ENCODE data around the gene ENTREP3.
"Not testable (repeated sequence)": the region's sequence is repeated elsewhere in the genome, so short reads cannot be mapped to it uniquely, and the experiment has no call there.

The ENTREP3 gene

DNA sequence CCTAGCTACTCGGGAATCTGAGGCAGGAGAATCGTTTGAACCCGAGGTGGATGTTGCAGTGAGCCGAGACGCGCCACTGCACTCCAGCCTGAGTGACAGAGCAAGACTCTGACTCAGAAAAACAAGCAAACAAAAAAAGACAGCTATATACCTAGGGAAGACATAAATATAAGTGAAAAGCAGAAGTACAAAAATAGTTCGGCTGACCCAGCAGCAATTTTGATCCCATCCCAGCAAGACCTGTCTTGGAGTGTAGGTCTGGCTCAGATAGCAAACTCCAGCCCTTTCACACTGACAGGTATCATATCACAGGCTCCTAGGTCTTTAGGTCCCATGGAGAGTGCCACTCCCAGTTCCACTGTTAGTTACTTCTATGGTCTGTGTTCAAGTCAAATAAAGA lies 32.2 kb downstream of the ENTREP3 start:
- no peak for DNase-seq (ENCODE audit: low read depth in 1 of 2, low spot score in 1 of 2)
- in situ Hi-C loops (cut with HindIII; ENCODE audit: low pct_unique_long_range_greater_than_20kb, low sequenced_read_pairs): no loop called here
- no peak for TF ChIP-seq JUND (IDR thresholded peaks at IDR 0.05; ENCODE audit: low read depth)

GRCh38 chr1:155220211-155220965 lies 34.9 kb downstream of the ENTREP3 start:
- DNase-seq (ENCODE audit: low read depth in 1 of 2, low spot score in 1 of 2); in situ Hi-C loops (cut with HindIII; ENCODE audit: low pct_unique_long_range_greater_than_20kb, low sequenced_read_pairs): not testable (repeated sequence)

GRCh38 chr1:155219592-155220031 lies 35.7 kb downstream of the ENTREP3 start:
- no peak for TF ChIP-seq JUND (IDR thresholded peaks at IDR 0.05; ENCODE audit: low read depth)
- no peak for DNase-seq (ENCODE audit: low read depth in 1 of 2, low spot score in 1 of 2)
- in situ Hi-C loops (cut with HindIII; ENCODE audit: low pct_unique_long_range_greater_than_20kb, low sequenced_read_pairs): no loop called here

DNA sequence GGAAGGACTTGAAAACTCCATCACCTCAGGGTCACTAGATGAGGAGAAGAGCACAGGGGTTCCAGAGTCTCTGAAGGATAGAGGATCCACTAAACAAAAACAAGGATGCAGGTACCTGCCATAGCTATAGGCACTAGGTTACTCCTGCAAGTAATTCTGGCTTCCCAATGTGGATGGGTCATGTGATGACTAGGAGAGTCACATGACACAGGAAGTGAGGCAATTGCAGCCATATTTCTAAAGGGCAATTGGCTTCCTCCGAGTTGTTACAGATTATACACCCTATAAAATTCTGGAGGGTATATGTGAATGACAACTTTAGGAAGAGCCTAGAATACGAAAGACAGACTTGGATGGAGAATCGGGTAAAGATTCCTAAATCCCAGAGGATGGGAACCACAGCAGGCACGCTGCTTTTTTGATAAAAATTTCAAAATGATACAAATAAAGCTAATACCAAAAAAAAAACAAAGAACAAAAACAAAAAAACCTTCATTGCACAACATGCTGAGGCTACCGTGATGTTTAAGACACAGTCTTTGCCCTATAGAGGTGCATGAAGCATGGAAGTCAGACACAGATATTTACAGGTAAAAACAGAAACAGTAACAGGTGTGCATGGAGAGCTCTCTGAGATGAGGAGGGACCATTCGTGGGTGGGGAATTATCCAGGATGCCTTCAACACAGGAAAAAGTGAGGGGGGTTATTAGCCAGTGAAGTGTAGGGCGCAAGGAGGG lies 36.3 kb downstream of the ENTREP3 start:
- TF ChIP-seq JUND (IDR thresholded peaks at IDR 0.05; ENCODE audit: low read depth): no peak
- in situ Hi-C loops (cut with HindIII; ENCODE audit: low pct_unique_long_range_greater_than_20kb, low sequenced_read_pairs): no loop called here

DNA sequence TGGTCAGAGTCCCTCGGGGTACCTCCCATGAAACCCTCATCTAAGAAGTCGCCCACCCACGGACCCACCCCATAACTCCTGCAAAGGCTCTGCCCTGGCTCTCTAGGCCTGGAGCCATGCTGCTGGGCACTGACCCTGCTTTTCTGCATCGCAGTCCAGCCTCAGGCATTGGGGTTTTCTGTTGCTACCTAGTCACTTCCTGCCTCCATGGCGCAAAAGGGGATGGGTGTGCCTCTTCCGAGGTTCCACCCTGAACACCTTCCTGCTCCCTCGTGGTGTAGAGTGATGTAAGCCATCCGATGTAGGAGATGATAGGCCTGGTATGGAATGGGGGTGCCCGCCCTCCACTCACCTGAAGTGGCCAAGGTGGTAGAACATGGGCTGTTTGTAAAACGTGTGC lies 40.6 kb downstream of the ENTREP3 start:
- DNase-seq (ENCODE audit: low read depth in 1 of 2, low spot score in 1 of 2); in situ Hi-C loops (cut with HindIII; ENCODE audit: low pct_unique_long_range_greater_than_20kb, low sequenced_read_pairs): not testable (repeated sequence)

More for the DNA sequence above, 36.3 kb downstream of the ENTREP3 start:
- DNase-seq (ENCODE audit: low read depth in 1 of 2, low spot score in 1 of 2): peak in 1 of 2 experiments; percentile 84

- DNase-seq (ENCODE audit: low read depth in 1 of 2, low spot score in 1 of 2); in situ Hi-C loops (cut with HindIII; ENCODE audit: low pct_unique_long_range_greater_than_20kb, low sequenced_read_pairs): not testable (repeated sequence)
Observed at GRCh38 chr1:155212051-155212440, 43.2 kb downstream of the ENTREP3 start.

DNA sequence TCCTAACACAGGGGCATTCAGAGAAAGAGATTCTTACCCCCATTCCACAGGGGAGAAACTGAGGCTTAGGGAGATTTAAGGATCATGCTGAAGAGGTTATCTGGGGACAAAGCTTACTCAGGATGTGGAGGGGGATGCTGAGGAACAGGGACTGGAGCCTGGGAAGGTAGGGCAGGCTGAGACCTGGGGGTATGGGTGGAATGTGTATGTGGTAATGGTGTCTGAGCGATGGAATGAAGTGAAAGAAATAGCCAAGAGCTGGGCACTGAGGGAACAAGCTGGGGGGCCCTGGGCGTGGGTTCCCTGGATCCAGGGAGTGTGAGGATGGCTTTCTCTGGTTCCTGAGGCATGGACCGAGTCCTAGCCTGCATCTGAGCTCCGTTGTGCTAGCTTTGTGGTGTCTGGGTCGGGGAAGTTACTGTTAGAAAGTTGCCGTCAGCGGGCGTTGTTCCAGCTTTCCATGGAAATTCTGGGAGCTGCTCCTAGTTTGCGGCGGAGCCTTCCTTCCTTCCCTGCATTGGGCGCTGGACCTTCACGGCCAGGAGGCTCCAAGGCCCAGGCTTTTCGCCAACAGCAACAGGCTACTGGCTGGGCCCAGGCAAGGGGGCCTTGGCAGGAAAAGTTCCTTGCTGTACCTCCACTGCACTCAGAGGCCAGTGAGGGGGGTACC lies 43.8 kb downstream of the ENTREP3 start:
- in situ Hi-C loops (cut with HindIII; ENCODE audit: low pct_unique_long_range_greater_than_20kb, low sequenced_read_pairs); DNase-seq (ENCODE audit: low read depth in 1 of 2, low spot score in 1 of 2): not testable (repeated sequence)

DNA sequence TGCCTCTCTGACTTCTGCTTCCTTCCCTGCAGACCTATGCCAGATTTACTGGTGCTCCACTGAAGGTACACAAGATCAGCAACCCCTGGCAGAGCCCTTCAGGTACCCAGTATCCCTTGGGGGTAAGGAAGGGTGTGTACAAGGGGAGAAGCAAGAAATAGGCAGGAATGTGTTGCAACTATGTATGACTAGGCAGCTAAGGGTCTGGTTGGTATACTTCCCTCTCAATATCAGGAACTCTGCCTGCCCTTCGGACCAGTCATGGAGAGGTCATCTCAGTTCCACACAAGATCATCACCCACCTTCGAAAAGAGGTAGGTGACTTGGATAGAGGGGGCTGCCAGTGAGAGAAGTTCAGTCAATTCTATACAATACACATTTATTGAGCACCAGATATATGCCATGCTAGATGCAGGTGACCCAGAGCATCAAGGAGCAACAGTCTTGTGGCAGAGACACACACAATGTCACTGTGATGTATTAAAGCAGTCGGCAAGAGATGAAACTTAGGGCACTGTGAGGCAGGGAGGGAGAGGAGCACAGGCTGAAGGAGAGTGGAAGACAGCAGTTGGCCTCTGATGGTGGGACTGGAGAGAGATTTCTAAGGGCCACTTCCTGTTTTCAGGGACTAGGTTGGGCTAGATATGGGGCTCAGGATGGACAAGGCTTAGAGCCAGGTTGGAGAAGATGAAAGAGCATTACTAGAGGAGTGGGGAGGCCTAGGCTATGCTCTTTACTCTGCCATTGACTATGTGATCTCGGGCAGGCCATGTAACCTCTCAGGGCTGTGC lies 44.8 kb downstream of the ENTREP3 start:
- in situ Hi-C loops (cut with HindIII; ENCODE audit: low pct_unique_long_range_greater_than_20kb, low sequenced_read_pairs): no loop called here
- no peak for TF ChIP-seq JUND (IDR thresholded peaks at IDR 0.05; ENCODE audit: low read depth)
- DNase-seq (ENCODE audit: low read depth in 1 of 2, low spot score in 1 of 2): no peak

GRCh38 chr1:155209312-155209721 lies 46.0 kb downstream of the ENTREP3 start:
- DNase-seq (ENCODE audit: low read depth in 1 of 2, low spot score in 1 of 2): no peak
- no peak for TF ChIP-seq JUND (IDR thresholded peaks at IDR 0.05; ENCODE audit: low read depth)
- in situ Hi-C loops (cut with HindIII; ENCODE audit: low pct_unique_long_range_greater_than_20kb, low sequenced_read_pairs): no loop called here

- in situ Hi-C loops (cut with HindIII; ENCODE audit: low pct_unique_long_range_greater_than_20kb, low sequenced_read_pairs): no loop called here
- TF ChIP-seq JUND (IDR thresholded peaks at IDR 0.05; ENCODE audit: low read depth): no peak
- peak; percentile 71 to 81 for DNase-seq (ENCODE audit: low read depth in 1 of 2, low spot score in 1 of 2)
Observed at GRCh38 chr1:155208541-155209311, 46.6 kb downstream of the ENTREP3 start, which contains the start of gene MTX1. Gene MTX1 (plus strand): TSS chr1:155208695. CDS start chr1:155208805, 110 bp downstream.

- in situ Hi-C loops (cut with HindIII; ENCODE audit: low pct_unique_long_range_greater_than_20kb, low sequenced_read_pairs): no loop called here
- DNase-seq (ENCODE audit: low read depth in 1 of 2, low spot score in 1 of 2): no peak
- no peak for TF ChIP-seq JUND (IDR thresholded peaks at IDR 0.05; ENCODE audit: low read depth)
Observed at GRCh38 chr1:155207806-155208540, 47.3 kb downstream of the ENTREP3 start, which contains the start of gene THBS3. Gene THBS3 (minus strand): TSS chr1:155207897. CDS start chr1:155207876, 21 bp downstream.
